GM10266 (cell line): ENCODE measurements around the gene ATG101.

Experiments used
- DNase-seq: peaks from one replicate; pipeline ENCODE4 v3.0.0; 2012; ENCODE audit errors: extremely low spot score
- CTCF ChIP-seq: IDR thresholded peaks from 2 replicates; pipeline ENCODE4 v1.5.1; 2012; ENCODE audit warnings: mild to moderate bottlenecking, low read depth; ENCODE audit not compliant: control insufficient read depth, insufficient read depth; ENCODE audit errors: missing control alignments

ATG101 gene

GRCh38 chr12:52055731-52056711 is 13.8 kb upstream of the ATG101 start:
- DNase-seq, result no peak
- no peak for TF ChIP-seq CTCF

GRCh38 chr12:52056801-52057637 is 12.8 kb upstream of the ATG101 start:
- no peak for DNase-seq
- no peak for TF ChIP-seq CTCF

DNA sequence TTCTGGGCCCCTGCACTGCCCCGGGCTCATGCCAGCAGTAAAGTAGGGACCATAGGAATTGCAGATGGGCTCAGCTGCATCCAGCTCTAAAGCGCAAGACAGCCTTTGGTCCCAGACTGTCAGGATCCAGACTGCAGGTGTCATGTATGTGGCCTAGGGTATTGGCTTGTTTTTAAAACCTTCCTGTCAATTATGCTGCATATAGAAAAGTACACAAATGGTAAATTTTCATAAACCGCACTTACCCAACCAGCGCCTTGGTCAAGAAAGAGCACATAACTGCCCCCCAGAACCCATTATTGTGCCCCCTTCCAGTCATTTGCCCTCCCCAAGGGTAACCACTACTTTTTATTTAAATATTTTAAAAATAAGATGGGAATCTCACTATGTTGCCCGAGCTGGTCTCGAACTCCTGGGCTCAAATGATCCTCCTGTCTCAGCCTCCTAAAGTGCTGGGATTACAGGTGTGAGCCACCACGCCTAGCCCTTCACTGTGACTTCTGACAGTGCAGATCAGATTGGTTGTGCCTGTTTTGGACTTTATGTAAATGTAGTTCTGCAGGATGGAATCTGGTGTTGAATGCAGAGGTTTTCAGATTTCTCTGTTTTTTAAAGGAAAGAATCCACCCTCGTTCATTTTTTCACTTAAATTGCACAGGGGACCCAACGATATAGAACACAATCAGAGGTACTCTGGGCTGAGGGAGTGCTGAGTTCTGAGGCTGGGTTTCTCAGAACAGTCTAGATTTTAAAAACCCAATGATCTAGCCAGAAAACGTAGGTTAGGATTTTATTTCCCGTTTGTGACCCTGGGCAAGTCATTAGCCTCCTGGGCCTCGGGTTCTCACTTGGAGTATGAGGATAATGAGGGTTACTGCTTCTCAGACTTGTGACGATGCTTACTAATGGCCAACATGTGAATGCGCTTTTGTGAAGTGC is 11.9 kb upstream of the ATG101 start:
- TF ChIP-seq CTCF, result no peak
- DNase-seq, result no peak

- TF ChIP-seq CTCF, result no peak
- no peak for DNase-seq
Observed at GRCh38 chr12:52058631-52059361, 11.0 kb upstream of the ATG101 start.

- no peak for DNase-seq
- no peak for TF ChIP-seq CTCF
Observed at GRCh38 chr12:52059582-52060497, 9.9 kb upstream of the ATG101 start.
